Measurements from ENCODE around the gene CCDC197.

DNA sequence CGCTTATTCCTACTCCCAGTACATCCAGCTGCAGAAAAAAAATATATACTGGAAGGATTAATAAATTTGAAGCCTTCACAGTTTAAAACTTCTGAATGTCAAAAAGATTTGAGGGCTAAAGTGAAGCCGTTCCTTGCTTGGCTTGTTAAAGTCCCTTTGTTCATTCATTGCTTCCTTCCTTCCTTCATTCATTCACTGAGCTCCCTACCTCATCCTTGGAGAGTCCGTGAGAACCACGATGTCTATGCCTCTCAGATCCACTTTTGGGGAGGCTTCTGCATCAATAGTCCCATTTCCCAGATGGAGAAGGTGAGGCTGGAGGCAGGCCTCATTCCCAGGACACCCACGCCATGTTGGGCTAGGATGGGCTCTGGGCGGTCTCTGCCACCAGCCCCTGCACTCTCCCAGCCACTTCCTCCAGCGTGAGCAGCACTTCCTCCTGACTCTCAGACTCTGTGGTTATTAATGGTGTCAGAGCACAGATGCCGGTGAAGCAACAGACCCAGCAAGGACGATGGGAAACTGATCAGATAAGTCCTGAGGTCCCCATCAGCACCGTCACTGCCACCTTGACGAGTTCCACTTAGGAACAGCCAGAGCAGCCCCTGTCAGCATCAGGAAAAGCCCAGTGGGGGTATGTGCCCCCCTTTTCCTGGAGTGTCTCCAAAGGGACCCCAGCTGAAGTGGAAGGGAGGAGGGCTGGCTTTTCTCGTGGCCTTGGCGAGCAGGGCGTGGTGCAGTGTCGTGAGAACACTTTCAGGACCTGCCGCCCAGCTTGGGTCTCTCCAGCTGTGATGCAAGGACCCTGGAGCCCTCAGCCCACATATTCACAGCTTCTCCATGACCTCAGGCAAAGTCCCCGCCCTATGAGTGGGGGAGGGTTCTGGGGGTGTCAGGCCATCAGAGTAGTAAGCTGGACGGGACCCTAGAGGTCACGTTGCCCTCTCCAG is 41.9 kb upstream of the CCDC197 start:
- TF ChIP-seq BHLHE40 (IDR thresholded peaks at IDR 0.05; ENCODE audit: borderline replicate concordance) (no peak), FOXA1 (IDR thresholded peaks at IDR 0.05) (no peak), NFRKB (IDR thresholded peaks at IDR 0.05) (no peak)

All from HEK293T (cell line).